HepG2 (cell line): ENCODE measurements around the gene TNFRSF21. TPM values are rescaled to one million over a fixed set of nuclear protein-coding genes. Genes with fewer than 3 reads are reported as not detected.

Experiments used
- ATAC-seq: fragments of 200-7000 bp; cut with Tn5 transposase; 3 replicates; pipeline ENCODE4 v1.9.1; 2020; ENCODE audit warnings: mild to moderate bottlenecking, moderate library complexity
- BruUV-seq: library from RNA; stranded (reverse); fragments of 400-500 nt; replicated peaks from 2 replicates; lab custom pipeline; 2021; lab: Mats Ljungman, UMichigan
- CTCF ChIA-PET: fragments of 300-600 bp; formaldehyde crosslinking; extraction: SDS; loops from one replicate; lab custom pipeline; 2021; ENCODE audit warnings: low total read pairs, inconsistent platforms, low intra/inter-chr PET ratio; lab: Yijun Ruan, JAX
- POLR2A ChIA-PET: fragments of 350-600 bp; sonication (Branson Sonifier 250); formaldehyde crosslinking; loops from one replicate; lab custom pipeline; 2020; ENCODE audit warnings: antibody characterized with exemption, inconsistent platforms; lab: Yijun Ruan, JAX
- DNase-seq: peaks from one replicate; pipeline ENCODE4 v3.0.0-alpha.2; 2015; ENCODE audit warnings: low spot score
- FAIRE-seq: peaks from 3 replicates; lab custom pipeline; 2011; peaks lifted over from hg19 to GRCh38; lab: Jason Lieb, UNC
- H2AFZ ChIP-seq: one replicate; pipeline ENCODE4 v1.6.1; 2011; ENCODE audit warnings: low read length, inconsistent platforms
- H3K27ac ChIP-seq: fragments of 300-600 bp; 3 replicates; pipeline ENCODE4 v1.8.0; 2011; ENCODE audit warnings: mixed run types, mild to moderate bottlenecking, mixed read lengths, low read length, inconsistent platforms; ENCODE audit not compliant: insufficient read depth; ENCODE audit errors: extremely low read length
- H3K27me3 ChIP-seq, 2 experiments: fragments of 200-600 bp in 1 of 2; 2 replicates in 1 of 2; 3 replicates in 1 of 2; pipeline versions ENCODE4 v1.6.0 to v1.8.0; 2011; ENCODE audit warnings: low read length in 2 of 2, mild to moderate bottlenecking in 2 of 2, moderate library complexity in 2 of 2, inconsistent platforms in 1 of 2; ENCODE audit not compliant: insufficient read depth in 2 of 2, control insufficient read depth in 1 of 2
- H3K36me3 ChIP-seq, 2 experiments: fragments of 200-600 bp in 1 of 2; replicated peaks in 1 of 2; 2 replicates in 1 of 2; 3 replicates in 1 of 2; pipeline versions ENCODE4 v1.5.1 to v1.8.0; 2011; ENCODE audit warnings: low read length in 2 of 2, inconsistent platforms in 1 of 2; ENCODE audit not compliant: insufficient read depth in 2 of 2, control insufficient read depth in 1 of 2
- H3K4me1 ChIP-seq: 2 replicates; pipeline ENCODE4 v1.5.1; 2012; ENCODE audit warnings: low read length, inconsistent platforms; ENCODE audit not compliant: insufficient read depth
- H3K4me2 ChIP-seq: 2 replicates; pipeline ENCODE4 v1.6.0; 2011; ENCODE audit warnings: low read depth, low read length, inconsistent platforms
- H3K4me3 ChIP-seq, 3 experiments: fragments of 200-600 bp in 1 of 3; sonication (generic), shearing (Covaris generic) in 1 of 3; replicated peaks in 1 of 3; 2 replicates each; pipeline ENCODE4 v1.5.1; 2011 to 2016; ENCODE audit warnings: low read length in 3 of 3, inconsistent platforms in 2 of 3, low read depth in 2 of 3, mild to moderate bottlenecking in 2 of 3, control low read depth in 1 of 3, mixed read lengths in 1 of 3; ENCODE audit not compliant: insufficient read depth in 1 of 3
- H3K79me2 ChIP-seq: one replicate; pipeline ENCODE4 v1.6.1; 2011; ENCODE audit warnings: low read length, inconsistent platforms; ENCODE audit not compliant: insufficient read depth
- H3K9ac ChIP-seq: 2 replicates; pipeline ENCODE4 v1.6.0; 2011; ENCODE audit warnings: mild to moderate bottlenecking, low read depth, low read length, inconsistent platforms; ENCODE audit not compliant: insufficient read depth
- H3K9me3 ChIP-seq: 2 replicates; pipeline ENCODE4 v1.5.1; 2012; ENCODE audit warnings: mild to moderate bottlenecking, low read length
- H4K20me1 ChIP-seq: 2 replicates; pipeline ENCODE4 v1.6.0; 2011; ENCODE audit warnings: inconsistent platforms, mild to moderate bottlenecking, low read length, moderate library complexity; ENCODE audit not compliant: insufficient read depth
- AKNA ChIP-seq: sonication (generic); formaldehyde crosslinking; IDR thresholded peaks from 2 replicates; pipeline ENCODE4 v1.4.0; 2020; ENCODE audit warnings: missing genetic modification reagents, borderline replicate concordance
- ARNTL ChIP-seq: sonication (generic); formaldehyde crosslinking; IDR thresholded peaks from 2 replicates; pipeline ENCODE4 v1.4.0; 2020; ENCODE audit warnings: mild to moderate bottlenecking, missing genetic modification reagents
- CREBL2 ChIP-seq: sonication (generic); formaldehyde crosslinking; IDR thresholded peaks from 2 replicates; pipeline ENCODE4 v1.8.1; 2023; ENCODE audit warnings: missing genetic modification reagents, mild to moderate bottlenecking, borderline replicate concordance
- FOXA1 ChIP-seq, 2 experiments: fragments of 450-650 bp in 1 of 2; sonication (generic) in 1 of 2; formaldehyde crosslinking in 1 of 2; IDR thresholded peaks; 2 replicates each; pipeline versions ENCODE4 v1.4.0 to v1.6.1; 2016 to 2020; ENCODE audit warnings: missing genetic modification reagents in 1 of 2
- KLF12 ChIP-seq: sonication (generic); formaldehyde crosslinking; IDR thresholded peaks from 2 replicates; pipeline ENCODE4 v1.4.0; 2020; ENCODE audit warnings: missing genetic modification reagents, borderline replicate concordance
- THYN1 ChIP-seq: sonication (generic); formaldehyde crosslinking; IDR thresholded peaks from 2 replicates; pipeline ENCODE4 v1.8.1; 2023; ENCODE audit warnings: low read depth, mild to moderate bottlenecking, moderate library complexity, missing genetic modification reagents, borderline replicate concordance
- ZBTB8A ChIP-seq: sonication (generic); formaldehyde crosslinking; IDR thresholded peaks from 2 replicates; pipeline ENCODE4 v1.4.0; 2020; ENCODE audit warnings: mild to moderate bottlenecking, low read depth, missing genetic modification reagents, borderline replicate concordance
- ZFAT ChIP-seq: sonication (generic); formaldehyde crosslinking; conservative IDR thresholded peaks from 2 replicates; pipeline ENCODE4 v1.8.1; 2023; ENCODE audit warnings: missing genetic modification reagents, inconsistent platforms
- ZNF180 ChIP-seq: sonication (generic); formaldehyde crosslinking; IDR thresholded peaks from 2 replicates; pipeline ENCODE4 v1.4.0; 2020; ENCODE audit warnings: low read depth, missing genetic modification reagents, borderline replicate concordance
- ZNF274 ChIP-seq: sonication (generic); formaldehyde crosslinking; IDR thresholded peaks from 2 replicates; pipeline ENCODE4 v1.5.1; 2020; ENCODE audit warnings: mild to moderate bottlenecking, missing genetic modification reagents
- WGBS: methylation state at CpG from one replicate; pipeline ENCODE4 v1.1.6; 2017; ENCODE audit warnings: low lambda C conversion rate; 5-methylcytosine and 5-hydroxymethylcytosine counted together
- in situ Hi-C: cut with HindIII; loops from 2 replicates; pipeline ENCODE4 v1.10.0; 2017; ENCODE audit warnings: low pct_unique_long_range_greater_than_20kb; ENCODE audit not compliant: extremely low pct_ligation_motif_present
- intact Hi-C: fragments of 100-400 bp; cut with micrococcal nuclease; formaldehyde crosslinking; loops from one replicate; pipeline ENCODE4 v1.10.0; 2022; ENCODE audit not compliant: unreplicated experiment
- polyA plus RNA-seq, 8 experiments: library from polyadenylated mRNA; depleted of rRNA in 3 of 8; stranded (reverse) in 7 of 8; unstranded in 1 of 8; fragments of >200 nt; fragmentation: Illumina TruSeq in 4 of 8; extraction: Trizol in 4 of 8; gene quantifications; 2 replicates each; pipeline versions ENCODE4 v1.2.1 to v1.2.3, GENCODE V29; 2011 to 2016; ENCODE audit warnings: low read depth in 4 of 8, missing spikeins in 1 of 8, mixed read lengths in 1 of 8; ENCODE audit not compliant: insufficient read depth in 1 of 8
- total RNA-seq, 5 experiments: library from RNA; depleted of rRNA; stranded (reverse); fragments of >200 nt; fragmentation: Illumina TruSeq; extraction: Trizol; gene quantifications; 2 replicates each; pipeline ENCODE4 v1.2.3, GENCODE V29; 2016; ENCODE audit warnings: low read depth in 1 of 5
- TF ChIP-seq, protein P1 (sequence below): sonication (generic); formaldehyde crosslinking; IDR thresholded peaks from 2 replicates; pipeline ENCODE4 v1.4.0; 2020; ENCODE audit warnings: missing genetic modification reagents
- TF ChIP-seq, protein P2 (sequence below): sonication (generic); formaldehyde crosslinking; IDR thresholded peaks from 2 replicates; pipeline ENCODE4 v1.5.1; 2020; ENCODE audit warnings: mild to moderate bottlenecking, missing genetic modification reagents, moderate library complexity
- TF ChIP-seq, protein P3 (sequence below): sonication (generic); formaldehyde crosslinking; conservative IDR thresholded peaks from 2 replicates; pipeline ENCODE4 v1.8.1; 2023; ENCODE audit warnings: missing genetic modification reagents

The TNFRSF21 gene
- total and polyA plus RNA-seq, 2 of the 13 experiments (the other 11 are each of a cell fraction or from before 2014, with no cell fraction given), result 24.8 to 46.3 TPM

DNA sequence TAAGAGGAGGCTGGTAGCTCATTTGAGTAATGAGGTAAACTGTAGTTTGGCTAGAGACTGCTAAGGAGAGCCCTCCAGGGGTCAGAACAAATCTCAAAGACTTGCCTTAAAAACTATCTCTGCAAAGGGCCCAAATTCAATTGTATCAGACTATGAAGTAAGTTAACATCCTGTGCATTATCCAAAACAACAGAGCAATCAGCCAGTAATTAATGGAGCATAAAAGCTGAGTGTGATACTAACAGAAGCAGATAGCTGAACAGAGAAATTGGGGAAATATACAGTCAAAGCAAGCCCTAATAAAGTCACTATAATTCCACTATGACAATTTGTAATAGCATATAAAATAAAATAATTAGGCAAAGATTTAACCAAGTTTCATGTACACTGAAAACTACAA is 45.8 kb upstream of the TNFRSF21 start (continued):
- TF ChIP-seq AKNA (CRISPR knock-in tag) (no peak), ZNF274 (CRISPR knock-in tag) (no peak), ZBTB8A (CRISPR knock-in tag) (no peak), THYN1 (no peak)
- TF ChIP-seq, protein P1, sequence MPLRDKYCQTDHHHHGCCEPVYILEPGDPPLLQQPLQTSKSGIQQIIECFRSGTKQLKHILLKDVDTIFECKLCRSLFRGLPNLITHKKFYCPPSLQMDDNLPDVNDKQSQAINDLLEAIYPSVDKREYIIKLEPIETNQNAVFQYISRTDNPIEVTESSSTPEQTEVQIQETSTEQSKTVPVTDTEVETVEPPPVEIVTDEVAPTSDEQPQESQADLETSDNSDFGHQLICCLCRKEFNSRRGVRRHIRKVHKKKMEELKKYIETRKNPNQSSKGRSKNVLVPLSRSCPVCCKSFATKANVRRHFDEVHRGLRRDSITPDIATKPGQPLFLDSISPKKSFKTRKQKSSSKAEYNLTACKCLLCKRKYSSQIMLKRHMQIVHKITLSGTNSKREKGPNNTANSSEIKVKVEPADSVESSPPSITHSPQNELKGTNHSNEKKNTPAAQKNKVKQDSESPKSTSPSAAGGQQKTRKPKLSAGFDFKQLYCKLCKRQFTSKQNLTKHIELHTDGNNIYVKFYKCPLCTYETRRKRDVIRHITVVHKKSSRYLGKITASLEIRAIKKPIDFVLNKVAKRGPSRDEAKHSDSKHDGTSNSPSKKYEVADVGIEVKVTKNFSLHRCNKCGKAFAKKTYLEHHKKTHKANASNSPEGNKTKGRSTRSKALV (CRISPR knock-in tag), result no peak

DNA sequence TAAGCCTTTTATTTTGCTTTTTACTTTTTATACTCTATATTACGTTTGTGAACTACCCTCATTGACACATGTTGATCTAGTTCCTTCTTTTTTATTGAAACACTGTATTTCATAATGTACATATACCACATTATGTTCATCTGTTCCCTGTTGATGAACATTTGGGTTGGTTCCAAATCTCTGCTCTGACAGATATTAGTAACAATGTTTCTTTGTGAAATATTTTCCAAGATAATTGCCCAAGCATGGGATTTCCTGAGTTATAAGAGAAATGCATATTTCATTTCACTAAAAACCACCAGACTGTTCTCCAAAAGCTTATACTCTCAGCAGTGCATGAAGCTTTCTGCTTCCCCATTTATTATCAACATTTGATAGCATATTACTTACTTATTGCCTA is 44.2 kb upstream of the TNFRSF21 start:
- ChIA-PET POLR2A (no interaction called here), CTCF (no interaction called here)
- no peak for FAIRE-seq
- Histone ChIP-seq H4K20me1 (no peaks in the 10 kb centered on the region), H3K9me3 (no peaks in the 10 kb centered on the region), H3K27ac (no peak overlapping the region), H3K79me2 (no peaks in the 10 kb centered on the region), H3K36me3 (no peaks in the 10 kb centered on the region), H3K27me3 (peaks cover 0 to 6% of the 10 kb centered on the region in 2 experiments; a peak in 2 of 5 replicates), H3K4me3 (no peak overlapping the region), H3K4me2 (no peak overlapping the region), H3K4me1 (no peaks in the 10 kb centered on the region), H3K9ac (no peak overlapping the region), H2AFZ (no peak overlapping the region)
- intact Hi-C loops, result no loop called here
- ATAC-seq, result no peak
- 3% methylated on average over 1 of the region's 1 CpG for WGBS
- BruUV-seq, result no TSS peak
- in situ Hi-C loops, result no loop called here
- no peak for DNase-seq
- no peak for TF ChIP-seq CREBL2 (CRISPR knock-in tag)
- TF ChIP-seq FOXA1 (IDR thresholded peaks at IDR 0.05), result no peak
- TF ChIP-seq FOXA1 (CRISPR knock-in tag; IDR thresholded peaks at IDR 0.05), result no peak
- TF ChIP-seq KLF12, result no peak
- TF ChIP-seq, protein P2, sequence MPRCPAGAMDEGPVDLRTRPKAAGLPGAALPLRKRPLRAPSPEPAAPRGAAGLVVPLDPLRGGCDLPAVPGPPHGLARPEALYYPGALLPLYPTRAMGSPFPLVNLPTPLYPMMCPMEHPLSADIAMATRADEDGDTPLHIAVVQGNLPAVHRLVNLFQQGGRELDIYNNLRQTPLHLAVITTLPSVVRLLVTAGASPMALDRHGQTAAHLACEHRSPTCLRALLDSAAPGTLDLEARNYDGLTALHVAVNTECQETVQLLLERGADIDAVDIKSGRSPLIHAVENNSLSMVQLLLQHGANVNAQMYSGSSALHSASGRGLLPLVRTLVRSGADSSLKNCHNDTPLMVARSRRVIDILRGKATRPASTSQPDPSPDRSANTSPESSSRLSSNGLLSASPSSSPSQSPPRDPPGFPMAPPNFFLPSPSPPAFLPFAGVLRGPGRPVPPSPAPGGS, result no peak
- TF ChIP-seq, protein P3, sequence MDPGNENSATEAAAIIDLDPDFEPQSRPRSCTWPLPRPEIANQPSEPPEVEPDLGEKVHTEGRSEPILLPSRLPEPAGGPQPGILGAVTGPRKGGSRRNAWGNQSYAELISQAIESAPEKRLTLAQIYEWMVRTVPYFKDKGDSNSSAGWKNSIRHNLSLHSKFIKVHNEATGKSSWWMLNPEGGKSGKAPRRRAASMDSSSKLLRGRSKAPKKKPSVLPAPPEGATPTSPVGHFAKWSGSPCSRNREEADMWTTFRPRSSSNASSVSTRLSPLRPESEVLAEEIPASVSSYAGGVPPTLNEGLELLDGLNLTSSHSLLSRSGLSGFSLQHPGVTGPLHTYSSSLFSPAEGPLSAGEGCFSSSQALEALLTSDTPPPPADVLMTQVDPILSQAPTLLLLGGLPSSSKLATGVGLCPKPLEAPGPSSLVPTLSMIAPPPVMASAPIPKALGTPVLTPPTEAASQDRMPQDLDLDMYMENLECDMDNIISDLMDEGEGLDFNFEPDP (CRISPR knock-in tag), result no peak
- TF ChIP-seq ZFAT (CRISPR knock-in tag), result no peak
- TF ChIP-seq ARNTL, result no peak
- no peak for TF ChIP-seq ZNF180 (CRISPR knock-in tag)
